BE2C (cell line): ENCODE results near the gene SFT2D1.

Experiments
- DNase-seq: peaks from one replicate; pipeline ENCODE4 v3.0.0-alpha.2; 2020
- H3K27me3 ChIP-seq: fragments of 250-450 bp; sonication (Bioruptor Pico); 2 replicates; pipeline ENCODE4 v1.5.1; 2020; ENCODE audit warnings: mild to moderate bottlenecking
- H3K36me3 ChIP-seq: fragments of 250-450 bp; sonication (Bioruptor Pico); 2 replicates; pipeline ENCODE4 v1.5.1; 2020; ENCODE audit warnings: mild to moderate bottlenecking
- H3K4me1 ChIP-seq: fragments of 250-450 bp; sonication (Bioruptor Pico); 2 replicates; pipeline ENCODE4 v1.5.1; 2020
- H3K4me3 ChIP-seq: 2 replicates; pipeline ENCODE4 v1.5.1; 2011; ENCODE audit warnings: low read depth, low read length
- H3K9me3 ChIP-seq: fragments of 250-450 bp; sonication (Bioruptor Pico); 2 replicates; pipeline ENCODE4 v1.5.1; 2020
- TF ChIP-seq, protein P1 (sequence below): IDR thresholded peaks from 2 replicates; pipeline ENCODE4 v1.5.1; 2012; ENCODE audit warnings: mild to moderate bottlenecking, low read depth, low read length

Gene SFT2D1

DNA sequence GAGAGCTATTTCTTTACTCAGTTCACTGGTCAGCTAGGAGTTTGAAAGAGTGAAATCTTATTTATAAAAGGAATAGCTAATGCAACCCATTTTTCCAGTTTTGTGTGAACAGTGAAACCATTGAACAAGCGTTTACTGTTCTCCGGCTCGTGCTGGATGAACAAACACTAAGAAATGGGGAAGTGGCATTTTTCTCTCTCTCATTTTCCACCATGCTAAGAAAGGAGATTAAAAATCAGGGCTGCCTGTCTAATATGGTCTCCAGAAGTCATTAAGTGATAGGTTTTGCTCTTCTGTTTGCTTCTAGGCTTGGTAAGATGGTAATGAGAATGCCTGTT, 774 bp upstream of the SFT2D1 start:
- Histone ChIP-seq H3K9me3 (no peaks in the 10 kb centered on the region), H3K27me3 (no peaks in the 10 kb centered on the region), H3K36me3 (peaks cover 4% of the 10 kb centered on the region; the same call in 1 of the 2 replicates), H3K4me1 (peaks cover 4% of the 10 kb centered on the region; the same call in 1 of the 2 replicates), H3K4me3 (peak overlapping the region; percentile 88)
- TF ChIP-seq, protein P1, sequence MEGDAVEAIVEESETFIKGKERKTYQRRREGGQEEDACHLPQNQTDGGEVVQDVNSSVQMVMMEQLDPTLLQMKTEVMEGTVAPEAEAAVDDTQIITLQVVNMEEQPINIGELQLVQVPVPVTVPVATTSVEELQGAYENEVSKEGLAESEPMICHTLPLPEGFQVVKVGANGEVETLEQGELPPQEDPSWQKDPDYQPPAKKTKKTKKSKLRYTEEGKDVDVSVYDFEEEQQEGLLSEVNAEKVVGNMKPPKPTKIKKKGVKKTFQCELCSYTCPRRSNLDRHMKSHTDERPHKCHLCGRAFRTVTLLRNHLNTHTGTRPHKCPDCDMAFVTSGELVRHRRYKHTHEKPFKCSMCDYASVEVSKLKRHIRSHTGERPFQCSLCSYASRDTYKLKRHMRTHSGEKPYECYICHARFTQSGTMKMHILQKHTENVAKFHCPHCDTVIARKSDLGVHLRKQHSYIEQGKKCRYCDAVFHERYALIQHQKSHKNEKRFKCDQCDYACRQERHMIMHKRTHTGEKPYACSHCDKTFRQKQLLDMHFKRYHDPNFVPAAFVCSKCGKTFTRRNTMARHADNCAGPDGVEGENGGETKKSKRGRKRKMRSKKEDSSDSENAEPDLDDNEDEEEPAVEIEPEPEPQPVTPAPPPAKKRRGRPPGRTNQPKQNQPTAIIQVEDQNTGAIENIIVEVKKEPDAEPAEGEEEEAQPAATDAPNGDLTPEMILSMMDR, result no peak
- no peak for DNase-seq

DNA sequence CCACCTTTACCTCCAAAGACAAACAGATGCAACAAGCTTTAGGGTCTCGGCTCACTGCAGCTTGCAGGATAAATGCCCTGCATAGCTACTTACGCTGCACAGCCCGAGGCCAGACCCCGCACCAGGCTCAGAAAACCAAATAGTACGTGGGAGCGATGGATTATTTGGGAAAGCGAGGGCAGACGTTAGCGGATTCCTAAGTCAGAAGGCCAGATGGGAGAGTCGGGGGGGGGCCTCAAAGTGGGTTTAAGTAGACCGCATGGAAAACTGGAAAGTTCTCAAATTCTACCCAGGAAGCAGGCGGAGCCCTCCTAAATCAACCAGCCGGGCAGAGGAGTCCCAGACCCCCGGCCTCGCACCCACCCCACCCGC, 382 bp downstream of the SFT2D1 start:
- peaks cover 4% of the 10 kb centered on the region; the same call in 1 of the 2 replicates for H3K4me1 ChIP-seq

DNA sequence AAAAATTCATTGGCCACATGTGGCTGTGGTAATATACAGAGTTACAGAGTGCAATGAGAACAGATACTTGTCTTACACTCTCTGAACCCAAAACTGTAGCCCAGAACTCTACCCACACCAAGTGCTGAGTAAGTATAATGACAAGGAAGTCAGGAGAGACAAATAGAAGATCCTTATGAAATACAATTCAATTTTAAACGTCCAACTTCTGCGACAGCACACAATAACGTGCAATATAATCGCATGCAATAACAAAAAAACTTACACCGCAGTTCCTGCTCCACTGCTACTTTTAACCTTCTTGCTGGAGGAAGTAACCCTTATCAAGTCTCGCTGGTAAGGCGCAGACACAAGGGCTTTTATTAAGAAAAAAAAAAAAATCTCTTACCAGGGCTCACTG, 881 bp downstream of the SFT2D1 start:
- H3K9me3 ChIP-seq, result no peaks in the 10 kb centered on the region
- peak overlapping the region; percentile 88 for H3K4me3 ChIP-seq
- no peaks in the 10 kb centered on the region for H3K27me3 ChIP-seq
- TF ChIP-seq, protein P1, result no peak
- no peak for DNase-seq
- peaks cover 11% of the 10 kb centered on the region; the same call in 1 of the 2 replicates for H3K36me3 ChIP-seq
- peaks cover 4% of the 10 kb centered on the region; the same call in 1 of the 2 replicates for H3K4me1 ChIP-seq

More for the DNA sequence above, 382 bp downstream of the SFT2D1 start:
- Histone ChIP-seq H3K36me3 (peaks cover 8% of the 10 kb centered on the region; the same call in 1 of the 2 replicates), H3K9me3 (no peaks in the 10 kb centered on the region), H3K27me3 (no peaks in the 10 kb centered on the region), H3K4me3 (peak overlapping the region; percentile 88)
- DNase-seq, result no peak
- TF ChIP-seq, protein P1, result no peak

DNA sequence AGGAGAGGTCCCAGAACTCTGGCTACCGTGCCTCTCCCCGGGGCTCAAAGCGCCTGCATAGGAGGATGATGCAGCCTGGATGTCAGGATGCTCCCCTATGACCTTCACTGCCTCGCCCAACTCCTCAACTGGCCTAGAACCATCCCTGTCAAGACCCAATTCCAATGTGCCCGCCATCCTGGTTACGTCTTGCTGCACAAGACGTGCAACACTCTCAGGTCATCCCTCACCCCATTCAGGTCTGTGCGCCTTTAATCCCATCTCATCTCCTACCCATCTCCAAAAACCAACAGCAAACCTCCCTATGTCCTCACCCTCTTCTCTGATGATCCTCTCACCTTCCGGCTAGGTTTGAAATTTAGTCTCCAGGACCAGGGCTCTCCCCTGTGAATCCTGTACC, 3.5 kb downstream of the SFT2D1 start:
- H3K27me3 ChIP-seq, result no peaks in the 10 kb centered on the region
- peaks cover 23% of the 10 kb centered on the region for H3K36me3 ChIP-seq

DNA sequence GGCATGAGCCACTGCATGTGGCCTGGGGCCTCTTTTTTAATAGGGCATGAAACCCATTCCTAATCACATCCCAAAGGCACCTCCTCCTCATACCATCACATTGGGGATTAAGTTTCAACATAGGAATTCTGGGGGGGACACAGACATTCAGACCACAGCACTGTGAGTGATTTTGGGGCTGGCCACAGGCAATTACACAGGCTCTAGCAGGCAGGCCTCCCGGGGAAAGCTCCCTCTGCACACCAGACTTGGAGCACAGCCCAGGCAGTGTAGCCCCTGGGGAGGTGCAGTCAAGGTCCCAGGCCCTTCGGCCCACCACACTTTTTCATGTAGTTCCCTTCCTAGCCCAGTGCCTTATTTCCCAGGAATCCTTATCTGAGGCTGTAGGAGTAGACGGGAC, 5.5 kb downstream of the SFT2D1 start:
- no peaks in the 10 kb centered on the region for H3K4me1 ChIP-seq
- no peak overlapping the region for H3K4me3 ChIP-seq
- peaks cover 23% of the 10 kb centered on the region for H3K36me3 ChIP-seq
- no peaks in the 10 kb centered on the region for H3K27me3 ChIP-seq
- no peaks in the 10 kb centered on the region for H3K9me3 ChIP-seq
- TF ChIP-seq, protein P1, result no peak
- no peak for DNase-seq

More for the DNA sequence above, 3.5 kb downstream of the SFT2D1 start:
- no peak for DNase-seq
- no peak overlapping the region for H3K4me3 ChIP-seq
- TF ChIP-seq, protein P1, result no peak
- H3K4me1 ChIP-seq, result peaks cover 4% of the 10 kb centered on the region; the same call in 1 of the 2 replicates
- H3K9me3 ChIP-seq, result no peaks in the 10 kb centered on the region

DNA sequence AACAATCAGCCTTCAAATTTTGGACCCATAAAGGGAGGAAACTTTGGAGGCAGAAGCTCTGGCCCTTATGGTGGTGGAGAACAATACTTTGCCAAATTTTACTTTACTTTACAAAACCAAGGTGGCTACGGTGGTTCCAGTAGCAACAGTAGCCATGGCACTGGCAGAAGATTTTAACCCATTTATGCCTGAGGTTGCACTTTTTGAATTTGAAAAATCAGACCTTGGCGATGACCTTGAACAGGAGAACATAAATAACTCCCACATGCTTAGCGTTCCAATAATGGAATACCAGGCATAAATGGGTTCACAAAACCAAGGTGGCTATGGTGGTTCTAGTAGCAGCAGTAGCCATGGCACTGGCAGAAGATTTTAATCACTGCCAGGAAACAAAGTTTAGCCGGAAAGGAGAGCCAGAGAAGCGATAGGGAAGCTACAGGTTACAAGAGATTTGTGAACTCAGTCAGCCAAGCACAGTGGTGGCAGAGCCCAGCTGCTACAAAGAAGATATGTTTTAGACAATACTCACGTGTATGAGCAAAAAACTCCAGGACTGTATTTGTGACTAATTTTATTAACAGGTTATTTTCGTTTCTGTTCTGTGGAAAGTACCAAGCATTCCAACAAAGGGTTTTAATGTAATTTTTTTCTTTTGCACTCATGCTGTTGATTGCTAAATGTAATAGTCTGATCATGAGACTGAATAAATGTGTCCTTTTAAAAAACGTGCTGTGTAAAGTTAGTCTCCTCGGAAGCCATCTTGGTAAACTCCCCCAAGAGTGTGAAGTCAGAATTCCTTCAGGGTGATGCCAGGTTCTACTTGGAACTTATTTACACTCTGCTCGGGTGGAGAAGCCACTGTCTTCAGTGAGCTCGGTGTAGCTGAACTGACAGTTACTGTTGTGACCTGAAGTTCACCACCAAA, 6.7 kb downstream of the SFT2D1 start:
- Histone ChIP-seq H3K9me3 (no peaks in the 10 kb centered on the region), H3K4me1 (no peaks in the 10 kb centered on the region; the same call in 1 of the 2 replicates), H3K27me3 (no peaks in the 10 kb centered on the region), H3K4me3 (no peak overlapping the region), H3K36me3 (peaks cover 22% of the 10 kb centered on the region)
- TF ChIP-seq, protein P1, result no peak
- DNase-seq, result no peak
